ENCODE measurements around the gene PLPP3.

The PLPP3 gene

DNA sequence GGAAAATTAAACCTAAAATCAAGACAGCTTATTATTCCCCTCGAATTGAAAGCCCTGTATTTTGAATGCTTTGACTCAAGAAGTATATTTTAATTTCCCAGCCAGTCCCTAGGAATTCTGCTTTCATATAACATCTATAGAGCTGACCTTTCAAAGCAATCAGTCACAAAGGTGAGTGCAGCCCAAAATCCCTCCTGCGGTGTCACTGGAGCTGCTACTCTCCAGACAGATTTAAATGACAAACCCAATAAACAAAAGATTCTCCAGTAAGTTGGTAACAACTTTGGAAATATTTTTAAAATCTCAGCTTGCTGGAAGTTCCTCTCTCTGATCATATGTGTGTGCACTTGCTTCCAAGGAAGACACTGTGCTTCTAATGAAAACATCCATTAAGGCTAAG is 14.7 kb downstream of the PLPP3 start:
- Histone ChIP-seq H3K9me3 (ENCODE audit: control insufficient read depth, low read length) (no peaks in the 10 kb centered on the region), H3K4me1 (ENCODE audit: control insufficient read depth, insufficient read depth, low read length) (peaks cover 41% of the 10 kb centered on the region), H3K27me3 (ENCODE audit: control insufficient read depth, insufficient read depth, low read length, poor library complexity, severe bottlenecking) (no peaks in the 10 kb centered on the region), H3K36me3 (ENCODE audit: control insufficient read depth, insufficient read depth, low read length) (no peaks in the 10 kb centered on the region), H3K27ac (ENCODE audit: insufficient read depth, low read depth, low read length, poor library complexity, severe bottlenecking) (peak overlapping the region; percentile 32), H3K4me3 (ENCODE audit: insufficient read depth, low read depth, low read length) (no peak overlapping the region)
- WGBS, 2 experiments = 28% methylated on average over 2 of the region's 2 CpGs

DNA sequence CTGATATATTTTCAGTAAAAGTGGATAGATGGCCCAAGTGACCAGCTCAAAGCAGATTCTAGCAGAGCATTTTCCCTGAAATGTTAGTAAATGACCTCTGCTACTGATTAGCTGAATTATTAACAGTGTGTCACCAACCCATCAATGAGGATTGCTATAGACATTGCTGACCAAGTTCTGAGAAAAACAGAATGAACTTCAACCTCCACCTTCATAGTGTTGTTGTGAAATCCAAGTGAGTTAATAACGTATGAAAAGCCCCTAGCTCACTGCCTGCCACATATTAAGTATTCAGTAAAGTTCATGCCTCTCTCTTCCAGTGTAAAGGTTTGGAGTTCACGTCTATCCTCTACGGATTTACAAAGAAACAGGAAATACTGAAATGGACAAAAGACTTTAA is 15.8 kb downstream of the PLPP3 start:
- Histone ChIP-seq H3K4me3 (ENCODE audit: insufficient read depth, low read depth, low read length) (no peak overlapping the region), H3K4me1 (ENCODE audit: control insufficient read depth, insufficient read depth, low read length) (peaks cover 41% of the 10 kb centered on the region), H3K27ac (ENCODE audit: insufficient read depth, low read depth, low read length, poor library complexity, severe bottlenecking) (no peak overlapping the region), H3K36me3 (ENCODE audit: control insufficient read depth, insufficient read depth, low read length) (no peaks in the 10 kb centered on the region), H3K27me3 (ENCODE audit: control insufficient read depth, insufficient read depth, low read length, poor library complexity, severe bottlenecking) (no peaks in the 10 kb centered on the region), H3K9me3 (ENCODE audit: control insufficient read depth, low read length) (no peaks in the 10 kb centered on the region)
- 66 to 85% methylated on average over 2 to 3 of the region's 3 CpGs for WGBS, 2 experiments

DNA sequence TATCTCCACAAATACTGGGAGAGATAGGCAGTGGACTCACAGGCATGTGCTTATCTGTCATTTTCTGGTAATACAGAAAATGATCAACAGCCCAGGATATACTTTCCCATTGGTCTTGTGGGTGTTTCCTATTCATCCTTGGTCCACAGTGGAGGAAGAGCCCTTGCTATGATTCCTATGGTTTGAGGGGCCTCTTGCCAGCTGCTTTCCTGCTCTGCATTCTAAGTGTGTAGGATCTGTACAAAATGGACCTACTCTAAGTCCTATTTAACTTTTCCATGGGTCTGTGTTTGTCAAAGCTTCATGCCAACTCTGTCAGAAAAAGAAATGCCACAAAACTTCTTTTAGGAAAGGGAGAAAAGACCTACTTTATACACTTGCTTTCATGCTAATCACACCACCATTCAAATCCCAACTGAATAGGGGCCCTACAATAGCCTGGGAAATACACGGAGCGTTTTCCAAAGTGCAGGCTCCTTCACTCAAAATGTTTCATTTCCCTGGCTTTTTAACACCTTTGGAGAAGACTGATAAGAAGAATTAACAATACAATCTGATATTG is 16.4 kb downstream of the PLPP3 start:
- peaks cover 41% of the 10 kb centered on the region for H3K4me1 ChIP-seq (ENCODE audit: control insufficient read depth, insufficient read depth, low read length)

DNA sequence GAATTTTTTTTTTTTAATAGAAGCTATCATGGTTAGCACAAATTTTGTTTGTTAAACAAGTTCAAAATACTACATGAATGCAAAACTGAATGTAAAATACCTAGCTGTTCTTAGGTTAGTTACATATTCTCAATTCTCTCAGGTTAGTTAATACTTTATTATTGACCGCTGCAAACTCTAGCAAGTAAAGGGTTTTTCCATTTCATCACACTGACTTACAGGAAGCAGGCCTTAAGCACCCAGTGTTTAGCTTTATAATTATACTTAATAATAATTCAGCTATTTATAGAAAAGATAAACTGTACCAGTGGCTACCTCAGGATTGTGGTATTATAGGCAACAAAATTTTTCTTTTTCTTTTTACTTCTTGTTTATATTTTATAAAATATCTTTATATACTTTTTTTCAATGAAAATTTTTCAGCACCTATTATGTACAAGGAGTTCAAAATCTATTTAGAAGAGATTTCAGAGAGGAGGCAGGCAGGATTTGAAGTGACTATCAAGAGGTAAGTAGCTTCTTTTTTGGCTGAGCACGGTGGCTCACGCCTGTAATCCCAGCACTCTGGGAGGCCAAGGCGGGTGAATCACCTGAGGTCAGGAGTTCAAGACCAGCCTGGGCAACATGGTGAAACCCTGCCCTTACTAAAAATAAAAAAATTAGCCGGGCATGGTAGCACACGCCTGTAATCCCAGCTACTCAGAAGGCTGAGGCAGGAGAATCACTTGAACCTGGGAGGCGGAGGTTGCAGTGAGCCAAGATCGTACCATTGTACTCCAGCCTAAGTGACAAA is 17.9 kb downstream of the PLPP3 start:
- Histone ChIP-seq H3K4me1 (ENCODE audit: control insufficient read depth, insufficient read depth, low read length) (peaks cover 36% of the 10 kb centered on the region), H3K27ac (ENCODE audit: insufficient read depth, low read depth, low read length, poor library complexity, severe bottlenecking) (no peak overlapping the region)
- WGBS, 2 experiments = 93 to 95% methylated on average over 6 to 7 of the region's 8 CpGs

More for the DNA sequence above, 16.4 kb downstream of the PLPP3 start:
- no peak overlapping the region for H3K27ac ChIP-seq (ENCODE audit: insufficient read depth, low read depth, low read length, poor library complexity, severe bottlenecking)
- H3K27me3 ChIP-seq (ENCODE audit: control insufficient read depth, insufficient read depth, low read length, poor library complexity, severe bottlenecking) = no peaks in the 10 kb centered on the region
- no peak overlapping the region for H3K4me3 ChIP-seq (ENCODE audit: insufficient read depth, low read depth, low read length)
- H3K9me3 ChIP-seq (ENCODE audit: control insufficient read depth, low read length) = no peaks in the 10 kb centered on the region
- no peaks in the 10 kb centered on the region for H3K36me3 ChIP-seq (ENCODE audit: control insufficient read depth, insufficient read depth, low read length)
- 3 to 5% methylated on average over 2 of the region's 2 CpGs for WGBS, 2 experiments

DNA sequence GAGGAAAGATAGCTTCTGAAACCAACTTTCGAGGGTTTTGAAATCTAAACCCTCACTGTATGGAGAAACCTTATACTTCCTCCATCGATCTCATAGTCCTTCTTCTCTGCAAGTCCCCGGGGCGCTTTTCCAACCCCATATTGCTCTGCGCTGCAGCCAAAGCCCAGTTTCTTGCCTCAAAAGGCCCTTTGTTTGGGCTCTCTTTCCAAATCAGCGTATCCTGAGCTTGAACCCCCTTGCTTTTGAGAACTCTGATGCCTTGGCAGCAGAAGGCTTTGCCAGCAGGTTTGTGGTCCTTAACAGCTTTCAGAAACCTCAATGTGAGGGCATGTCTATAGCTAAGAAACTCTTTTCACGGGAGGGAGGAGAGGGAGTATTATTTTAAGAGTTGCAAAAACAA is 21.6 kb downstream of the PLPP3 start:
- H3K9me3 ChIP-seq (ENCODE audit: control insufficient read depth, low read length) = no peaks in the 10 kb centered on the region
- no peak overlapping the region for H3K27ac ChIP-seq (ENCODE audit: insufficient read depth, low read depth, low read length, poor library complexity, severe bottlenecking)
- H3K36me3 ChIP-seq (ENCODE audit: control insufficient read depth, insufficient read depth, low read length) = no peaks in the 10 kb centered on the region
- H3K4me1 ChIP-seq (ENCODE audit: control insufficient read depth, insufficient read depth, low read length) = peaks cover 4% of the 10 kb centered on the region
- no peak overlapping the region for H3K4me3 ChIP-seq (ENCODE audit: insufficient read depth, low read depth, low read length)
- WGBS, 2 experiments = 92 to 94% methylated on average over 7 of the region's 7 CpGs
- H3K27me3 ChIP-seq (ENCODE audit: control insufficient read depth, insufficient read depth, low read length, poor library complexity, severe bottlenecking) = no peaks in the 10 kb centered on the region

More for the DNA sequence above, 17.9 kb downstream of the PLPP3 start:
- Histone ChIP-seq H3K36me3 (ENCODE audit: control insufficient read depth, insufficient read depth, low read length) (no peaks in the 10 kb centered on the region), H3K4me3 (ENCODE audit: insufficient read depth, low read depth, low read length) (no peak overlapping the region), H3K9me3 (ENCODE audit: control insufficient read depth, low read length) (no peaks in the 10 kb centered on the region), H3K27me3 (ENCODE audit: control insufficient read depth, insufficient read depth, low read length, poor library complexity, severe bottlenecking) (no peaks in the 10 kb centered on the region)

DNA sequence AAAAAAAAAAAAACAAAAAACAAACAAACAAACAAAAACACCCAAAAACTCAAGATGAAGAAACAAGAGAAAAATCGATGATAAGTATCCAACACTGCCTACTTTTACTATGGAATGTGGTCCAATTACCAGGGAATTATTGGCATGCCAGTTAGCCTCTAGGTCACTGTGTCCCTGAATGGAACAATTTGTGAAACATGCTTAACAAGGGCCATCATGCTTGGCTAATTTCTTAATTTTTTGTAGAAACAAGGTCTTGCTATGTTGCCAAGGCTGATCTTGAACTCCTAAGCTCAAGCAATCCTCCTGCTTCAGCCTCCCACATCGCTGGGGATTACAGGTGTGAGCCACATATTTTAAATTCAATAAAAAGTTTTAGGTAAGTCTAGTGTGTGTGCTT is 23.9 kb downstream of the PLPP3 start:
- Histone ChIP-seq H3K36me3 (ENCODE audit: control insufficient read depth, insufficient read depth, low read length) (no peaks in the 10 kb centered on the region), H3K4me3 (ENCODE audit: insufficient read depth, low read depth, low read length) (no peak overlapping the region), H3K27ac (ENCODE audit: insufficient read depth, low read depth, low read length, poor library complexity, severe bottlenecking) (no peak overlapping the region), H3K27me3 (ENCODE audit: control insufficient read depth, insufficient read depth, low read length, poor library complexity, severe bottlenecking) (no peaks in the 10 kb centered on the region), H3K4me1 (ENCODE audit: control insufficient read depth, insufficient read depth, low read length) (peaks cover 14% of the 10 kb centered on the region), H3K9me3 (ENCODE audit: control insufficient read depth, low read length) (no peaks in the 10 kb centered on the region)
- WGBS, 2 experiments = 80 to 100% methylated on average over 1 to 2 of the region's 2 CpGs

DNA sequence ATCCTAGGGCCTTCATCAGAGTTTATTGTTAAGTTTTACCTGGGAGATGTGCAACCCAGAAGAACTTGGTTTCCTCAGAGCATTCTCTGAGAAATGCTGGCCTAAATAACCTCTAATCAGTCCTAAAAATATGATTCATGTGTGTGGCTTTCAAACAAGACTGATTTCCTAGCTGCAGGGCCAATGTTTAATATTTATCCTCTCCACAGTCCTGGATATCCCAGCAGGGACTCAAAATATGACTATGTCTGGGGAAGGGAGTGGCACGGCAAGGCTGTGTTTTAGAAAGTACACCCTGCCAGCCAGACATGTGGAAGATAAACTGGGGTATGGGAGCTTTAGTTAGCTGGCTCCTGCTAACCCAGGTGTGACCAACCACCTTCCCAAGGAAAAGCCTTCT is 26.3 kb downstream of the PLPP3 start:
- Histone ChIP-seq H3K9me3 (ENCODE audit: control insufficient read depth, low read length) (no peaks in the 10 kb centered on the region), H3K36me3 (ENCODE audit: control insufficient read depth, insufficient read depth, low read length) (no peaks in the 10 kb centered on the region), H3K27ac (ENCODE audit: insufficient read depth, low read depth, low read length, poor library complexity, severe bottlenecking) (no peak overlapping the region), H3K4me1 (ENCODE audit: control insufficient read depth, insufficient read depth, low read length) (peaks cover 38% of the 10 kb centered on the region), H3K27me3 (ENCODE audit: control insufficient read depth, insufficient read depth, low read length, poor library complexity, severe bottlenecking) (no peaks in the 10 kb centered on the region), H3K4me3 (ENCODE audit: insufficient read depth, low read depth, low read length) (no peak overlapping the region)
- WGBS, 2 experiments = 90 to 92% methylated on average over 1 of the region's 1 CpG

DNA sequence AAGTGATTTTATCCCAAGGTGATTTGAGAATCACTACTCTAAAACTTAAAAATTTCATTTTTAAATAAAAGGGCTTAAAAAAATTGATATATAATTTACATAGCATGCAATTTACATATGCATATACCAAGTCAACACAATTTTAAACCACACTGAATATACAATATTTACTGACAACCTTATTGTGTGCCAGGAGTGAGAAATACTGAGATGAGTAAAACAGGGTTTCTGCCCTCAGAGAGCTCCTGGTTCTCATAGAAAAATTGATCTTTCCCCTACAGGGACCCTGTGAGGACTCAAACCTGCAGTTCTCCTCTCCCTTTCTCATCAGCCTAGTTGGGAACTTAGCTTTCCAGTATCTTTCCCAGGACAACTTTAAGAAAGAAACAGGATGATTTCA is 27.0 kb downstream of the PLPP3 start:
- no peak overlapping the region for H3K4me3 ChIP-seq (ENCODE audit: insufficient read depth, low read depth, low read length)
- H3K36me3 ChIP-seq (ENCODE audit: control insufficient read depth, insufficient read depth, low read length) = no peaks in the 10 kb centered on the region
- H3K27me3 ChIP-seq (ENCODE audit: control insufficient read depth, insufficient read depth, low read length, poor library complexity, severe bottlenecking) = no peaks in the 10 kb centered on the region
- H3K9me3 ChIP-seq (ENCODE audit: control insufficient read depth, low read length) = no peaks in the 10 kb centered on the region
- peaks cover 41% of the 10 kb centered on the region for H3K4me1 ChIP-seq (ENCODE audit: control insufficient read depth, insufficient read depth, low read length)
- H3K27ac ChIP-seq (ENCODE audit: insufficient read depth, low read depth, low read length, poor library complexity, severe bottlenecking) = no peak overlapping the region

DNA sequence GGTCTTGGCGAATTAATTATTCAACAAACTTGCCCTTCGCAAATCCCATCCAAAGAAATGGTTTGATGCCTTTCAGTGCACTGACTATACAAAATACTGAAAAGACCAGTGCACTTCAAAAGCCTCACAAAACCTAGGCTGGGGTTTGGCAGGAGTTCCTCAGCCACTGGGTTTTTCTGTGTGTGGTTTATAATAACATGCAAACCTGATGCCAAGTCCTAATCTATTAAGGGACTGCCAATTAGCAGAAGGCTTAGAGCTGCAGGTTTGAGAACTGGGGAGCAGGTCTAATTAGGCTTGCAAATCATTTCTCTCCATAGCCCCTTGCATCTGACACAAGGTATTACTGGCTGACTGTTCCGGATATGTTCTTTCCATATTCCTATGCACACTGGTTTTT is 27.7 kb downstream of the PLPP3 start:
- Histone ChIP-seq H3K27ac (ENCODE audit: insufficient read depth, low read depth, low read length, poor library complexity, severe bottlenecking) (no peak overlapping the region), H3K27me3 (ENCODE audit: control insufficient read depth, insufficient read depth, low read length, poor library complexity, severe bottlenecking) (no peaks in the 10 kb centered on the region), H3K4me3 (ENCODE audit: insufficient read depth, low read depth, low read length) (no peak overlapping the region), H3K4me1 (ENCODE audit: control insufficient read depth, insufficient read depth, low read length) (peaks cover 41% of the 10 kb centered on the region), H3K36me3 (ENCODE audit: control insufficient read depth, insufficient read depth, low read length) (no peaks in the 10 kb centered on the region), H3K9me3 (ENCODE audit: control insufficient read depth, low read length) (no peaks in the 10 kb centered on the region)
- WGBS, 2 experiments = 93 to 95% methylated on average over 3 of the region's 3 CpGs

DNA sequence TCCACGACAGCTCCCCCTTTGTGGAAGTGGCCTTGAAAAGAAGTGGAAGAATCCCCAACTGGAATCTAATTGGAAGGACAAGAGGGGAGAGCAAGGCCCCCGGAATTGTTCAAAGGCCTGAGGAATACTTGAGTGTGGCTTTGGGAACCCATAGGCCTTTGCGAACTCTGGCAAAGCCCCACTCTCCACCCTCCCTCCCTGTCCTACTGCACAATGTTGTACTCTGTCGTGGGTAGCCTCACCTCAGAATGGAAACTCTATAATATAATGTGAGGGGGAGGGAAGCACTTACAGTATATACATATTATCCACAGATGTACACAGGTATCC is 28.5 kb downstream of the PLPP3 start:
- no peaks in the 10 kb centered on the region for H3K36me3 ChIP-seq (ENCODE audit: control insufficient read depth, insufficient read depth, low read length)
- H3K27me3 ChIP-seq (ENCODE audit: control insufficient read depth, insufficient read depth, low read length, poor library complexity, severe bottlenecking) = no peaks in the 10 kb centered on the region
- H3K4me1 ChIP-seq (ENCODE audit: control insufficient read depth, insufficient read depth, low read length) = peaks cover 41% of the 10 kb centered on the region
- no peaks in the 10 kb centered on the region for H3K9me3 ChIP-seq (ENCODE audit: control insufficient read depth, low read length)
- H3K27ac ChIP-seq (ENCODE audit: insufficient read depth, low read depth, low read length, poor library complexity, severe bottlenecking) = peak overlapping the region; percentile 88
- H3K4me3 ChIP-seq (ENCODE audit: insufficient read depth, low read depth, low read length) = no peak overlapping the region
- 26 to 46% methylated on average over 2 to 3 of the region's 4 CpGs for WGBS, 2 experiments
